Measurements from ENCODE around the gene PCAT7.

DNA sequence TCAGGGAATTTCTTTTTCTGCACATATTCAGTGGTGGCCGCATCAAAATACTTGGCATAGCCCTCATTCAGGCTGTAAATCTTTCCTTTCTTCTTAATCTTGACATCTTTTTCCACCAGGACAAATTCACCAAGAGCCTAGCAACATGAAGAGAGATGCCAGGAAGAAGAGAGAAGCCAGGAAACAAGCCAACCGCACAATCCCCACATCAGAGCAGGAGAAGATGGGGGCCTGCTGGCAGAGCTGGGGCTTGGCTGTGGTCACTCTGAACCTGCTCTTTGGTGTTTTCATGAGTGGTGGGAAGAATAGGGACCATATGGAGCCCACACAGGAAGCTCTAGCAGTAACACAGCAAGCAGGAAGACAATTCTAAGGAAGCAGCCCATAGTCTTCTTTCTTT lies 12.4 kb downstream of the PCAT7 start:
- TF ChIP-seq RCOR1 (IDR thresholded peaks at IDR 0.05; ENCODE audit: insufficient replicate concordance, low read length), result no peak
- no peak for TF ChIP-seq CTCF (conservative IDR thresholded peaks at IDR 0.05; ENCODE audit: low read depth, low read length)

Measured in IMR-90 (cell line).